Measurements from ENCODE around the gene FANCI.

FANCI gene

GRCh38 chr15:89307046-89307587, 63.3 kb downstream of the FANCI start:
- TF ChIP-seq EP300 (IDR thresholded peaks at IDR 0.05; ENCODE audit: borderline replicate concordance), result no peak
- TF ChIP-seq REST (IDR thresholded peaks at IDR 0.05; ENCODE audit: low read depth), result no peak
- TF ChIP-seq TEAD4 (IDR thresholded peaks at IDR 0.05), result no peak
- TF ChIP-seq TAF1 (IDR thresholded peaks at IDR 0.05; ENCODE audit: low read depth), result no peak
- no peak for TF ChIP-seq RAD21 (IDR thresholded peaks at IDR 0.05; ENCODE audit: low read depth)
- no peak for TF ChIP-seq FOXM1 (IDR thresholded peaks at IDR 0.05; ENCODE audit: borderline replicate concordance, low read depth)
- TF ChIP-seq ZBTB7A (IDR thresholded peaks at IDR 0.05; ENCODE audit: low read depth), result no peak
- TF ChIP-seq YY1 (IDR thresholded peaks at IDR 0.05; ENCODE audit: low read depth), result no peak

GRCh38 chr15:89307791-89308190, 64.0 kb downstream of the FANCI start:
- TF ChIP-seq TCF12 (IDR thresholded peaks at IDR 0.05; ENCODE audit: low read depth) (no peak), EP300 (IDR thresholded peaks at IDR 0.05; ENCODE audit: borderline replicate concordance) (no peak), CEBPB (IDR thresholded peaks at IDR 0.05) (no peak), TAF1 (IDR thresholded peaks at IDR 0.05; ENCODE audit: low read depth) (no peak), NFIC (IDR thresholded peaks at IDR 0.05) (no peak), CREB1 (IDR thresholded peaks at IDR 0.05; ENCODE audit: low read depth) (no peak), MAX (IDR thresholded peaks at IDR 0.05) (no peak), YY1 (IDR thresholded peaks at IDR 0.05; ENCODE audit: low read depth) (no peak), TEAD4 (IDR thresholded peaks at IDR 0.05) (no peak), REST (IDR thresholded peaks at IDR 0.05; ENCODE audit: low read depth) (no peak), ZBTB7A (IDR thresholded peaks at IDR 0.05; ENCODE audit: low read depth) (no peak), FOXM1 (IDR thresholded peaks at IDR 0.05; ENCODE audit: borderline replicate concordance, low read depth) (no peak), EGR1 (IDR thresholded peaks at IDR 0.05) (no peak), USF1 (IDR thresholded peaks at IDR 0.05) (no peak), RAD21 (IDR thresholded peaks at IDR 0.05; ENCODE audit: low read depth) (no peak)

- no peak for TF ChIP-seq FOXM1 (IDR thresholded peaks at IDR 0.05; ENCODE audit: borderline replicate concordance, low read depth)
- TF ChIP-seq USF1 (IDR thresholded peaks at IDR 0.05), result no peak
- no peak for TF ChIP-seq RAD21 (IDR thresholded peaks at IDR 0.05; ENCODE audit: low read depth)
- TF ChIP-seq EP300 (IDR thresholded peaks at IDR 0.05; ENCODE audit: borderline replicate concordance), result no peak
- TF ChIP-seq CREB1 (IDR thresholded peaks at IDR 0.05; ENCODE audit: low read depth), result no peak
- TF ChIP-seq MAX (IDR thresholded peaks at IDR 0.05), result no peak
- no peak for TF ChIP-seq EGR1 (IDR thresholded peaks at IDR 0.05)
- TF ChIP-seq YY1 (IDR thresholded peaks at IDR 0.05; ENCODE audit: low read depth), result no peak
Observed at GRCh38 chr15:89308236-89308635, 64.5 kb downstream of the FANCI start.

- TF ChIP-seq CREB1 (IDR thresholded peaks at IDR 0.05; ENCODE audit: low read depth) (no peak), REST (IDR thresholded peaks at IDR 0.05; ENCODE audit: low read depth) (no peak), ZBTB7A (IDR thresholded peaks at IDR 0.05; ENCODE audit: low read depth) (no peak), CEBPB (IDR thresholded peaks at IDR 0.05) (no peak), EGR1 (IDR thresholded peaks at IDR 0.05) (no peak), FOXM1 (IDR thresholded peaks at IDR 0.05; ENCODE audit: borderline replicate concordance, low read depth) (no peak), RAD21 (IDR thresholded peaks at IDR 0.05; ENCODE audit: low read depth) (no peak), NFIC (IDR thresholded peaks at IDR 0.05) (no peak), YY1 (IDR thresholded peaks at IDR 0.05; ENCODE audit: low read depth) (no peak), TEAD4 (IDR thresholded peaks at IDR 0.05) (no peak), EP300 (IDR thresholded peaks at IDR 0.05; ENCODE audit: borderline replicate concordance) (no peak)
Observed at GRCh38 chr15:89309993-89310392, 66.2 kb downstream of the FANCI start.
